Measurements from ENCODE around the gene FLT1. TPM values are rescaled to one million over a fixed set of nuclear protein-coding genes. Genes with fewer than 3 reads are reported as not detected.

The FLT1 gene, protein sequence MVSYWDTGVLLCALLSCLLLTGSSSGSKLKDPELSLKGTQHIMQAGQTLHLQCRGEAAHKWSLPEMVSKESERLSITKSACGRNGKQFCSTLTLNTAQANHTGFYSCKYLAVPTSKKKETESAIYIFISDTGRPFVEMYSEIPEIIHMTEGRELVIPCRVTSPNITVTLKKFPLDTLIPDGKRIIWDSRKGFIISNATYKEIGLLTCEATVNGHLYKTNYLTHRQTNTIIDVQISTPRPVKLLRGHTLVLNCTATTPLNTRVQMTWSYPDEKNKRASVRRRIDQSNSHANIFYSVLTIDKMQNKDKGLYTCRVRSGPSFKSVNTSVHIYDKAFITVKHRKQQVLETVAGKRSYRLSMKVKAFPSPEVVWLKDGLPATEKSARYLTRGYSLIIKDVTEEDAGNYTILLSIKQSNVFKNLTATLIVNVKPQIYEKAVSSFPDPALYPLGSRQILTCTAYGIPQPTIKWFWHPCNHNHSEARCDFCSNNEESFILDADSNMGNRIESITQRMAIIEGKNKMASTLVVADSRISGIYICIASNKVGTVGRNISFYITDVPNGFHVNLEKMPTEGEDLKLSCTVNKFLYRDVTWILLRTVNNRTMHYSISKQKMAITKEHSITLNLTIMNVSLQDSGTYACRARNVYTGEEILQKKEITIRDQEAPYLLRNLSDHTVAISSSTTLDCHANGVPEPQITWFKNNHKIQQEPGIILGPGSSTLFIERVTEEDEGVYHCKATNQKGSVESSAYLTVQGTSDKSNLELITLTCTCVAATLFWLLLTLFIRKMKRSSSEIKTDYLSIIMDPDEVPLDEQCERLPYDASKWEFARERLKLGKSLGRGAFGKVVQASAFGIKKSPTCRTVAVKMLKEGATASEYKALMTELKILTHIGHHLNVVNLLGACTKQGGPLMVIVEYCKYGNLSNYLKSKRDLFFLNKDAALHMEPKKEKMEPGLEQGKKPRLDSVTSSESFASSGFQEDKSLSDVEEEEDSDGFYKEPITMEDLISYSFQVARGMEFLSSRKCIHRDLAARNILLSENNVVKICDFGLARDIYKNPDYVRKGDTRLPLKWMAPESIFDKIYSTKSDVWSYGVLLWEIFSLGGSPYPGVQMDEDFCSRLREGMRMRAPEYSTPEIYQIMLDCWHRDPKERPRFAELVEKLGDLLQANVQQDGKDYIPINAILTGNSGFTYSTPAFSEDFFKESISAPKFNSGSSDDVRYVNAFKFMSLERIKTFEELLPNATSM (N-terminal part only)
- total RNA-seq, result under 0.01 and 0.20 TPM in 2 replicates

DNA sequence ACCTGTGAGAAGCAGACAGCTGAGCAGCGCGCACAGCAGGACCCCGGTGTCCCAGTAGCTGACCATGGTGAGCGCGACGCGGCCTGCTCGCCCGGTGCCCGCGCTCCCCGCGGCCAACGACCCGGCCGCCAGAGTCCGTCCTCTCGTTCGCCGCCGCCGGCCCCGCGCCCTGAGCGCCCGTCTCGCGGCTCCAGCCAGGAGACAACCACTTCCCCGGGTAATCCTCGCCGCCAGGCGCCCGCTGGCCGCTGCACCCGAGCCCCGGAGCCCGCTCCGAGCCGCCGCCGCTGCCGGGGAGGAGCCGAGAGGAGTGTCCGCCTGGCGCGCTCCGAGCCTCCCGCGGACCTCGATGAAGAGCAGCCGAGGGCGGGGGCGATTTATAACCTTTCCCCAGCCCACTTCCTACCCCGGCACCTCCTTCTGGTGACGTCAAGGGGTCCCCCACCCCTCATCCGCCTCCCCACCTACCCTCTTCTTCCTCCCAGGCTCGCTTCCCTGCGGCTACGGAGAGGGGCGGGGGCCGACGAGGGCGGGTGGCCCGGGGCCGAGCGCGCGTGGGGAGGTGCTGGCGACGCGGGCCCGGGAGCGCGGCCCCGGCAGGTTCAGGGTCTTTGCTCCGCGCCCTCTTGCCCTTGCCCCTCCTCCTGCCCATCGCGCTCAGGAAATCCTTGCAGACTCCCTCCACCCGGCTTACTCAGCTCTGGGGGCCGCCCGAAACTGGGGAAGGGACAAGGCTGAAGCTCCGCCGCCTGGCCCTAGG is at the start of gene FLT1:
TSS of gene FLT1 (minus strand) at position 351 of the 760 bp plus-strand sequence. CDS start at position 66, 285 bp downstream.

Other genes starting within 250 kb of the FLT1 start
- gene POMP, start 164.0 kb upstream of the FLT1 start, total RNA-seq, result 64.5 and 78.3 TPM in 2 replicates
- gene SLC46A3, start 223.8 kb upstream of the FLT1 start, total RNA-seq, result 0.73 and 0.98 TPM in 2 replicates

All from subcutaneous preadipocyte (primary cell).